ENCODE data around the gene HOATZ.

GRCh38 chr11:111514216-111515031 lies at the start of gene HOATZ:
- TF ChIP-seq CTCF (IDR thresholded peaks at IDR 0.05) = no peak
- no peak for TF ChIP-seq POLR2A (IDR thresholded peaks at IDR 0.05)

All from testis (tissue), 2 donors.